Hematopoietic multipotent progenitor cell treated with erythropoietin and hydrocortisone succinate and interleukin-3 and kit ligand, for 4 days (in vitro differentiated cells): ENCODE results near the gene CIAO2A.
A peak's percentile ranks its signal among the peaks of the same experiment; 100 is the strongest.
"Not testable (repeated sequence)": the region's sequence is repeated elsewhere in the genome, so short reads cannot be mapped to it uniquely, and the experiment has no call there.

Source experiments
- DNase-seq: peaks from one replicate; pipeline ENCODE4 v3.0.0-alpha.2; 2015

Gene CIAO2A

GRCh38 chr15:64070965-64071851, 22.4 kb downstream of the CIAO2A start:
- no peak for DNase-seq

- no peak for DNase-seq
These were observed 23.5 kb downstream of the CIAO2A start for GRCh38 chr15:64070106-64070505.

GRCh38 chr15:64068133-64068532, 25.5 kb downstream of the CIAO2A start:
- DNase-seq = no peak

GRCh38 chr15:64067564-64068030, 26.0 kb downstream of the CIAO2A start:
- peak; percentile 87 for DNase-seq

- DNase-seq = no peak
These were observed 27.2 kb downstream of the CIAO2A start for GRCh38 chr15:64066451-64066850.

- DNase-seq = no peak
These were observed 32.9 kb downstream of the CIAO2A start for GRCh38 chr15:64060716-64061115.

- DNase-seq = peak; percentile 66
These were observed 34.5 kb downstream of the CIAO2A start for GRCh38 chr15:64059104-64059503.

- DNase-seq = no peak
These were observed 35.4 kb downstream of the CIAO2A start for GRCh38 chr15:64058279-64058678.

- DNase-seq = not testable (repeated sequence)
These were observed 40.0 kb downstream of the CIAO2A start for GRCh38 chr15:64053674-64054073.

GRCh38 chr15:64052925-64053491, 40.6 kb downstream of the CIAO2A start:
- DNase-seq = no peak

GRCh38 chr15:64051407-64052259, 42.0 kb downstream of the CIAO2A start:
- no peak for DNase-seq

- no peak for DNase-seq
These were observed 42.6 kb downstream of the CIAO2A start for GRCh38 chr15:64051093-64051402.

- no peak for DNase-seq
These were observed 43.2 kb downstream of the CIAO2A start for GRCh38 chr15:64050281-64051092.

GRCh38 chr15:64048781-64049460, 44.7 kb downstream of the CIAO2A start:
- peak; percentile 49 for DNase-seq

GRCh38 chr15:64046421-64047153, 47.1 kb downstream of the CIAO2A start, which contains the start of gene DAPK2:
Gene DAPK2, minus strand, starts transcription at chr15:64046485. Its CDS starts 6,224 bp downstream, at chr15:64040261.
- DNase-seq = peak; percentile 83

GRCh38 chr15:64045774-64046420, 47.7 kb downstream of the CIAO2A start:
- DNase-seq = no peak

GRCh38 chr15:64045101-64045435, 48.6 kb downstream of the CIAO2A start:
- DNase-seq = peak; percentile 24

- DNase-seq = peak; percentile 32
These were observed 49.1 kb downstream of the CIAO2A start for GRCh38 chr15:64044300-64045100.

- DNase-seq = no peak
These were observed 54.6 kb downstream of the CIAO2A start for GRCh38 chr15:64038878-64039610.
